GM18498 (cell line): ENCODE results near the gene SMC1A.
"Not testable (repeated sequence)": the region's sequence is repeated elsewhere in the genome, so short reads cannot be mapped to it uniquely, and the experiment has no call there.

Experiments used
- ATAC-seq: cut with Tn5 transposase; IDR thresholded peaks from one replicate; pipeline ENCODE4 v1.9.1; 2021; ENCODE audit warnings: mild to moderate bottlenecking, moderate library complexity; ENCODE audit not compliant: unreplicated experiment

SMC1A gene

DNA sequence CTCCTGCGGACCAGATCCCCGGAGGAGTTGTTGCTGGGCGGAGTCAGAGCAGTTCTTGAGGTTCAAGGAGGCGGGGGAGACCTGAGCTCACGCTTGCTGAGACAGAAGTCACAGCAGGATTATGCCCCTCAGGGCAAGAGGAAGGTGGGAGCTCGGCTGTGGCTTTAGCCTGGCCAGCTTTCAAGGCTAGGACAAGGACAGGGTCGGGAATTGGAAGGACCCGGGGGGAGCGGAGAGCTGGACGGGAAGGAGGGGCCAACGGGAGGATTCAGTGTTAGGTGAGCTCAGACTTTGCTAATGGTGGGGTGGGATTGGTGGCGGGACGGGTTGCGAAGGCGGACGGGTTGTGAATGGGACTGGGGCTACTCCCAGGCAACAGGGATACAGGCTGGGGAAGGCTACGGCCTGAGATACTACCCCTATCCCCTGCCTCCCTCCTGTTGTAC is 430 bp upstream of the SMC1A start, which contains the start of gene RIBC1:
RIBC1 (plus strand) TSS at position 13 of the 446 bp plus-strand sequence. CDS start 3,404 bp downstream, outside the sequence.
- ATAC-seq: no peak

GRCh38 chrX:53421772-53422085 is 725 bp downstream of the SMC1A start:
- peak; percentile 10 for ATAC-seq

DNA sequence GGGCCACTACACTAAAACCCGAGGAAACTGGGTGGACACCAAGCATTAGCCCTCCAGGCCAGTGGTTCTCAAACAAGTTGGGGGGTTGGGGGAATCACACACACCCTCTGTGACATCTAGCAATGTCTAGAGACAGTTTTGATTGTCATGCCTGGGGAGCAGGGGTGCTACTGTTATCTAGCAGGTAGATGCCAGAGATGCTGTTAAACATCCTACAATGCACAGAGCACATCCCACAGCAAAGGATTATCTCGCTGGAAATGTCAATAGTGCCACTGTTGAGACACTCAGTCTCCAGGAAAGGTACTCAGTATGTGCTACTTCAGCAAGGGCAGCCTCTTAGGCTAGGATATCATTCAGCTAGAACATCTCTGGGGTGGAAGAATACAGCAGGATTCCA is 1.3 kb downstream of the SMC1A start:
- ATAC-seq: no peak

GRCh38 chrX:53420351-53420750 is 2.1 kb downstream of the SMC1A start:
- not testable (repeated sequence) for ATAC-seq

DNA sequence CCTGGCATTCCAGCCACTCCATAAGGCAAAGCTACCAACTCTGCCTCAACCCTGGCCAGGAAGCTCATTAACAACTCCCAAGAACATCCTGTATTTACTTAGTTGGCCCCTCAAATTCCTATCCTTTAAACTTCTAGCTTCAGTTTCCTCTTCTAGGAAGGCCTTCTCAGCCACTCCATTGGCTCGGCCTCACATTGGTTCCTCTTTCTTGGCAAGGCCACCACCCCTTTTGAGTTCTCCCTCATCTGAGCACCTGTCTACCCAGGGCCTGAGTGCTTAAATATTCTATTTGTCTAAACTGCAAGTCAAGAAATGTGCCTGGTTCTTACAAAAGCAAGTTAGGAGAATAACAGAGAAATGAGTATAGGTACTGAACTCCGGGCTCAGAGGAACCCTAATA is 10.0 kb downstream of the SMC1A start:
- no peak for ATAC-seq

GRCh38 chrX:53403535-53403934 is 18.9 kb downstream of the SMC1A start:
- no peak for ATAC-seq

GRCh38 chrX:53398216-53398615 is 24.2 kb downstream of the SMC1A start:
- ATAC-seq: no peak

GRCh38 chrX:53395605-53396298 is 26.7 kb downstream of the SMC1A start:
- ATAC-seq: no peak

DNA sequence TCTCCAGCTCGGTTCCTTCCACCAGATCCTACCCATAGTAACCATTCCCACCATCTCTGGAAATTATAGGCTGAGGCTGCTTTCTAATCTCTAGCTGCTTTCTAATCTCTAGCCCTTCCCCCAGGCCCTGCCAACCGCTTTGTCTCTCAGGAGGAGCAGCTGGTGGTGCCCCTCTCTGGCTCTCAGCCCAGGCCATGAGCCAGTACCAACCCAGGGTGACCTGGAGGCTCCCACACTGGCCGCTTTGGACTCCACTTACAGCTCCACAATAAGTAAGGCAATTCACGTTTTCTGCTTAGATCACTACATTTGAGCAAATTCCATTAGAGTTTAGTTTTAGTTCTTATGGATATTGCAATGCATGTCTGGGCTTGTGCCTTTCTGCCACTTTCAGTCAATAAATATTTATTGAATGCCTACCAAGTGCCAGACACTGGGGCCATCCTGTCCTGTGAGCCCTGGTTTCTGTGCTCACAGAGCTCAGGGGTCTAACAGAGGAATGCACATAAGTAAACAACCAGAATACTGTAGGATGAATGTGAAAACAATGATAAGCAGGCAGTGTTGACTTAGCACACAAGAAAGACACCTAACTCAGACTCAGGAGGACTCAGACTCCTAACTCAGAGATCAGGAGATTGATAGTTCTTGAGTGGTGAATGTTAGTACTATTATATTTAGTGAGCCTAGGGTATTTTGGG is 38.9 kb downstream of the SMC1A start:
- no peak for ATAC-seq

- no peak for ATAC-seq
Observed at GRCh38 chrX:53379747-53380146, 42.7 kb downstream of the SMC1A start.

DNA sequence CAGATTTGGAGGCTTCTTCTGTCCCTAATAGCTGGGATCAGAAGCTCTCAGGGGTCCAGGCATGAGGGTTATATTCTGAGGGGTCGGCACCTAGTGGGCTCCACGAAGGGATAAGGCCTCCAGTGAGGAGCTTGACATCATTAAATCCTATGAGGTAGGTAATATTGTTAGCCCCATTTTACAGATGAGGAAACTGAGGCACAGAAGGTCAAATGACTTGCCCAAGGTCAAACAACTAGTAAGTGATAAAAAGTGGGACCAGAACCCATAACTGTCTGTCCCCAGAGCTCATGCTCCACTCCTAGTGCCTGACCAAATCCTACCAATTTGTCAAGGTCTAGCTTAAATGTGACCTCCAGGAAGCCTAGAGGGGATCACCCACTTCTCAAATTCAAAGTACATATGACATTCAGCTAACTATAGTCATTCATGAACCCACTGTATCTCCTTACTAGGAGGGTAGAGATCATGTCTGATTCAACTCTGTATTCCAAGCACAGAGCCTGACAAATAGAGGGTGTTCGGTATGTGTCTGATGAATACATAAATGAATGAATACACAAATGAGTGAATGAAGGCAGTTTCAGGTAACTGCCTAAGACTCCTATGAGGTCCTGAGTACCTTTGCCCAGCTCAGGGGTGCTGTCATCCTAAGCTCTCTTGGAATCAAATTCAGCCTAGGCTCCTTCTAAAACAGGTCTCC is 43.3 kb downstream of the SMC1A start:
- no peak for ATAC-seq

DNA sequence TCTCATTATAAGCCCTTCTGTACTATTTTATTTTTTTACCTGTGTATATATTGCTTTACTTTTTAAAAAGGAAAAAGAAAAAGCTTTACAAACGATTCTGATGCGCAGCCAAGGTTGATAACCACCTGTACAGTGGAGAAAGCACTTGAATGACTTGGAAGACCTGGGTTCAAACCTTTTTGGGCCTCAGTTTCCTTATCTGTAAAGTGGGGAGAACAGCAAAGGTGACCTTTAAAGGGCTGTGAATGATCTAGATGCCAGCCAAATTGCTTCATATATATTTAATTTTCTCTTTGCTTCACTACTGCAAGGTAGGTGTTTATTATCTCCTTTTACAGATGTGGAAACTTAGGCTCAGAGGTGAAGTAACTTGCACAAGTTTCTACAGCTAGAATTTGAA is 45.0 kb downstream of the SMC1A start:
- no peak for ATAC-seq

DNA sequence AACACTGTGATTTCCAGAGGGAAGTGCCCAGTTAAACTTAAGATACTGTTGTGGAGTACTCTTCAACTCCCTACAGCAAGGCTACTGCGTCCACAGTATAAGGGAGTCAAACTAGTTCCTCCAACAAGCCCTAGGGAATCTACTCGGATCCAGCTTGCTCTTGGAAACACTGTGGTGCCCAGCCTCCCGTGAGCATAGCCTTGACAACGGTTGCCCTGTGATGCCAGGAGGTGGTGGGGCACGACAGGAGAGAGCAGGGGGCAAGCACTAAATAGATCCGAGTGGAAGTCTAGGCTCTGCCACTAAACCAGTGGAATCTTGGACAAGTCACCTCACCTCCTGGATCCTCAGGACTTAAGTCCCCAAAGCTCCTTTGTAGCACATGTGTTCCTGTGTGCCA is 45.6 kb downstream of the SMC1A start:
- no peak for ATAC-seq

GRCh38 chrX:53374923-53375322 is 47.5 kb downstream of the SMC1A start:
- no peak for ATAC-seq

DNA sequence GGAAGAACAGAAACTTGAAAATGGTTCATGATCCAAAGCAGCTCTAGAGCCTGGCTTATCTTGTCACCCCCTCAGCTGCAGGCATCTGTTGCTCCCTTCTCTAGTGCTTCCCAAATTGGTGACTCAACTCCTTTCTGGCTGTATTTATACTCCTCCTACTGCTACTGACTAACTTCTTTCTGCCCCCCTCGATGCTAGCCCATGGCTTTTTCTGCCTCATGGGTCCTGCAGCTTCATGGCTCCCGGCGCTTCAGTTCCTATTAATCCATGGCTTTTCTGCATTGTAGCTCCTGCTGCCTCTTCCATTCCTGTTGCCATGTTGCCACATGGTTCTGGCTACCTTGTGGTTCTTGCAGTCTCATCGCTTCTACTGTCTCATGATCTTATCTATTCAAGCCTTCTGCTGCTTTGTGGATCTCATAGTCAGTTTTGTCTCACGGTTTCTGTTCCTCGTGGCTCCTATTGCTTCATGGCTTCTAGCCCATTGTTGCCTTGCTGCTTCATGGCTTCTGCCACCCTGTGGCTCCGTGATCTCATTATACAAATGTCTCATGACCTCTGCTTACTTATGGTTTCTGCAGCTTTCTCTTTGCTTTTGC is 48.1 kb downstream of the SMC1A start:
- no peak for ATAC-seq

DNA sequence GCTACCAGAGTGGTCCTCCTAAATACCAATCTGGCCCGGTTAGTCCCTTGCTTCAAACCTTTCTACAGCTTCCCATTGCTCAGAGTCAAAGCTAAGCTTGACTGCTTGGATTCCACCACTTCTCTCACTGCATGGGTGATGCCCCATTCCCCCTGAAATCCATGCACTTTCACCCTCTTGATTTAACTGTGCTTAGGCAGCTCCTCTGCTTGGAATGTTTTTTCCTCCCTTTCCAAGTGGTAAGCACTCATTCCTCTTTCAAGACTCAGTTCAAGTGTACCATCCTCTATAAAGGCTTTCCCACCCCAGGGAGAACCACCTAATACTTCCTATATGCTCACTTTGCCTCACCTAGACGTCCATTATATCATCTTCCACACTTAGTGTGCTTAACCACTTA is 49.1 kb downstream of the SMC1A start:
- no peak for ATAC-seq

GRCh38 chrX:53366454-53366853 is 56.0 kb downstream of the SMC1A start:
- ATAC-seq: not testable (repeated sequence)

DNA sequence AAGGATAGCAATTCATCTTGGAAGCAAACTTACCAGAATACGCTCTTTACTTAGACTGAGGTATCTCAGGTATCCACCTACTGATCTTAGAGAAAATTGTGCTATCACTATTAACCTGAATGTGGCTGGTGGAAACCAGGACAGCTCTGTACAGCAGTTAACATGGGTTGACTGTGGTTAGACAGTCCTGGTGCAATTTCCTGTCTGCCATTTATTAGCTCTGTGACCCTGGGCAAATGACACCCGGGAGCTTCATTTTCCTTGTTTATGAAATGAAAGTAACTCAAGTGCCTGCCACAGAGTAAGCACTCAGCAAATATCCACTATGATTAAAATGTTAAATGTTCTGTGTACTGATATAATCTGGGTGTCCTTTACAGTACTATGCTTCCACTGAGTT is 60.0 kb downstream of the SMC1A start:
- ATAC-seq: no peak

- ATAC-seq: no peak
Observed at GRCh38 chrX:53357799-53358530, 64.5 kb downstream of the SMC1A start.

DNA sequence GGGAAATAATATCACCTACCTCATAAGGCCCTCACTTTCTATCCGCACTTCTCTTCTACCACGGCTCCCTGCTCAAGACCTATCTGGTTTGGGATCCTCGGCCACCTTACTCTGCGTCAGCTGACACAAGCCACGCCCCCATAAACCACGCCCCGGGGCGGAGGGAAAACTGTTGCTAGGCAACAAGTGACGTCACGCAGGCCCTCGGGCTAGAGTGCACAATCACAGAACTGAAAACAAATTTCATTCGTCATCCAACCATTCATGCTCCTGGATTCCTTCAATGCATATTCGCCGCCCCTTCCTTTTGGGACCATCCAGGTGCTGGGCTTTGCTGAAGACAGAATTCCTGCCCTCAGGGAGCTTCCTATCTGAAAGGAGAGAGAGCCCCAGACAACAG is 66.3 kb downstream of the SMC1A start:
- no peak for ATAC-seq

DNA sequence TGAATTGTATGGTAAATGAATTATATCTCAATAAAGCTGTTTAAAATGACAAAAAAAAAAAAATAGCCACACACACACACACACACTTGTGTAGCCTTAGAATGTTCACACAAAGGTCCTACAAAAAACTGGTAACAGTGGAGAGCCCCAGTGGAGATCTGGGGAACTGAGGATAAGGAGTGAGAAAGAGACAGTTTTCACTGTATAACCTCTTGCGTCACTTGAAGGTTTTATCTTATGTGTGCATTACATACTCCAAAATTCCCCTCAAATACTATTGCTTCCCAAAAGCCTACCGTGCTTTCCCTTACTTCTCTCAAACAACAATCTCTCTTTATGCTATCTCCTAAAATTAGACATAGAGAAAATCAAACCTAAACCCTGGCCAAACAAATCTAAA is 67.8 kb downstream of the SMC1A start:
- ATAC-seq: no peak
